WTC11 (cell line): ENCODE measurements around the gene FANK1. TPM values are rescaled to one million over a fixed set of nuclear protein-coding genes. Genes with fewer than 3 reads are reported as not detected.

ENCODE experiments used
- ATAC-seq: fragments of 200-7000 bp; cut with Tn5 transposase; 2 replicates; pipeline ENCODE4 v1.10.0; 2021; ENCODE audit warnings: mild to moderate bottlenecking, moderate library complexity
- CTCF ChIA-PET: fragments of 300-600 bp; sonication (Branson Sonifier 250); formaldehyde crosslinking; loops from one replicate; lab custom pipeline; 2021; ENCODE audit warnings: antibody characterized with exemption; lab: Charles Lee
- POLR2A ChIA-PET: fragments of 350-600 bp; sonication (Branson Sonifier 250); formaldehyde crosslinking; loops from one replicate; lab custom pipeline; 2021; ENCODE audit warnings: antibody characterized with exemption; lab: Charles Lee
- DNase-seq: peaks from one replicate; pipeline ENCODE4 v3.0.0; 2021; ENCODE audit warnings: low spot score
- H3K27ac Mint-ChIP-seq: 2 replicates; pipeline ENCODE4 v1.8.0; 2021; ENCODE audit warnings: mixed read lengths
- H3K27me3 Mint-ChIP-seq: 2 replicates; pipeline ENCODE4 v1.8.0; 2021; ENCODE audit warnings: low read depth, mild to moderate bottlenecking, moderate library complexity, mixed read lengths
- H3K36me3 Mint-ChIP-seq: 2 replicates; pipeline ENCODE4 v1.8.0; 2021; ENCODE audit warnings: mixed read lengths
- H3K4me1 Mint-ChIP-seq: 2 replicates; pipeline ENCODE4 v1.8.0; 2022; ENCODE audit warnings: mixed read lengths
- H3K4me3 Mint-ChIP-seq: 2 replicates; pipeline ENCODE4 v1.8.0; 2021; ENCODE audit warnings: mild to moderate bottlenecking, moderate library complexity, mixed read lengths
- H3K9me3 Mint-ChIP-seq: 2 replicates; pipeline ENCODE4 v1.8.0; 2021; ENCODE audit warnings: mixed read lengths
- CBFB ChIP-seq: sonication (generic); formaldehyde crosslinking; IDR thresholded peaks from 2 replicates; pipeline ENCODE4 v1.8.1; 2022; ENCODE audit warnings: mild to moderate bottlenecking, low read depth, missing genetic modification reagents
- CREM ChIP-seq: sonication (generic); formaldehyde crosslinking; IDR thresholded peaks from 2 replicates; pipeline ENCODE4 v1.8.1; 2022; ENCODE audit warnings: mild to moderate bottlenecking, missing genetic modification reagents, moderate library complexity
- ETV6 ChIP-seq: sonication (generic); formaldehyde crosslinking; IDR thresholded peaks from 2 replicates; pipeline ENCODE4 v1.8.1; 2022; ENCODE audit warnings: mild to moderate bottlenecking, missing genetic modification reagents
- FOXJ3 ChIP-seq: sonication (generic); formaldehyde crosslinking; IDR thresholded peaks from 2 replicates; pipeline ENCODE4 v1.9.0; 2021; ENCODE audit warnings: missing genetic modification reagents, mild to moderate bottlenecking, borderline replicate concordance
- HMGA2 ChIP-seq: fragments of 250-450 bp; sonication (Bioruptor Pico); IDR thresholded peaks from 2 replicates; pipeline ENCODE4 v1.4.0; 2021; ENCODE audit warnings: mild to moderate bottlenecking, moderate library complexity
- JAZF1 ChIP-seq: fragments of 250-450 bp; sonication (Bioruptor Pico); IDR thresholded peaks from 2 replicates; pipeline ENCODE4 v1.9.0; 2021; ENCODE audit warnings: moderate library complexity, mild to moderate bottlenecking, inconsistent platforms
- KAT7 ChIP-seq: sonication (generic); formaldehyde crosslinking; IDR thresholded peaks from 2 replicates; pipeline ENCODE4 v1.8.1; 2023; ENCODE audit warnings: missing genetic modification reagents, mild to moderate bottlenecking, borderline replicate concordance
- PRRX2 ChIP-seq: fragments of 250-450 bp; sonication (Bioruptor Pico); IDR thresholded peaks from 2 replicates; pipeline ENCODE4 v1.8.0; 2021; ENCODE audit warnings: mild to moderate bottlenecking
- SMAD4 ChIP-seq: sonication (generic); formaldehyde crosslinking; IDR thresholded peaks from 2 replicates; pipeline ENCODE4 v1.8.0; 2022; ENCODE audit warnings: mild to moderate bottlenecking, missing genetic modification reagents
- SOX15 ChIP-seq: fragments of 250-450 bp; sonication (Bioruptor Pico); IDR thresholded peaks from 2 replicates; pipeline ENCODE4 v1.9.0; 2021; ENCODE audit warnings: mild to moderate bottlenecking
- TCF7 ChIP-seq: sonication (generic); formaldehyde crosslinking; IDR thresholded peaks from 2 replicates; pipeline ENCODE4 v1.8.0; 2022; ENCODE audit warnings: mild to moderate bottlenecking, low read depth, missing genetic modification reagents, moderate library complexity
- TEAD1 ChIP-seq: sonication (generic); formaldehyde crosslinking; IDR thresholded peaks from 2 replicates; pipeline ENCODE4 v1.8.0; 2022; ENCODE audit warnings: mild to moderate bottlenecking, missing genetic modification reagents
- TEAD4 ChIP-seq: sonication (generic); formaldehyde crosslinking; IDR thresholded peaks from 2 replicates; pipeline ENCODE4 v1.8.0; 2022; ENCODE audit warnings: mild to moderate bottlenecking, missing genetic modification reagents
- ZBTB21 ChIP-seq: sonication (generic); formaldehyde crosslinking; IDR thresholded peaks from 2 replicates; pipeline ENCODE4 v1.8.1; 2023; ENCODE audit warnings: mild to moderate bottlenecking, missing genetic modification reagents, borderline replicate concordance
- ZNF138 ChIP-seq: sonication (generic); formaldehyde crosslinking; conservative IDR thresholded peaks from 2 replicates; pipeline ENCODE4 v1.8.1; 2022; ENCODE audit warnings: mild to moderate bottlenecking, moderate library complexity, missing genetic modification reagents
- total RNA-seq: library from RNA; stranded (reverse); gene quantifications from 3 replicates; pipeline ENCODE4 v1.2.3, GENCODE V29; 2021
- TF ChIP-seq, protein P1 (sequence below): sonication (generic); formaldehyde crosslinking; IDR thresholded peaks from 2 replicates; pipeline ENCODE4 v1.8.0; 2023; ENCODE audit warnings: missing genetic modification reagents, mild to moderate bottlenecking, borderline replicate concordance
- TF ChIP-seq, protein P2 (sequence below): sonication (generic); formaldehyde crosslinking; conservative IDR thresholded peaks from 2 replicates; pipeline ENCODE4 v1.8.1; 2022; ENCODE audit warnings: mild to moderate bottlenecking, missing genetic modification reagents
- TF ChIP-seq, protein P3 (sequence below): sonication (generic); formaldehyde crosslinking; IDR thresholded peaks from 2 replicates; pipeline ENCODE4 v1.8.0; 2022; ENCODE audit warnings: mild to moderate bottlenecking, missing genetic modification reagents
- TF ChIP-seq, protein P4 (sequence below): sonication (generic); formaldehyde crosslinking; IDR thresholded peaks from 2 replicates; pipeline ENCODE4 v1.8.0; 2022; ENCODE audit warnings: missing genetic modification reagents

The FANK1 gene
- total RNA-seq, 1 experiment from 2014 or later: 3.4 TPM

DNA sequence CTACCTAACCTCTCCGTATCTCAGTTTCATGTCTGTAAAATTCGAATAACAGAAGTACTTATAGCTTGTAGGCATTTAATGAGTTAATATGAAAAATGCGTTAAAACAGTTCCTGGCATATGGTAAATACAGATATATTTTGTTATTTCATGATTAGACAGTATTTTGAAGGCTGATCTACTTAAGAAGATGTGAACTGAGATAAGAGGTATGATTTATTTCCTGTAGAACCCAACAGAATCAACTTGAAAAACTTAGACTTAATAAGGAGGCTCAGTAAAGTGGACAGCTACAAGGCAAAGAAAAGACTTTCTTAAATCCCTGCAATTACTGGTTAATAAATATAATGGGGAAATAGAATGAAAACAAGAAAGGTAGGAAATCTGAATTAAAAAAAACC is 103.3 kb downstream of the FANK1 start (continued):
- TF ChIP-seq, protein P1, sequence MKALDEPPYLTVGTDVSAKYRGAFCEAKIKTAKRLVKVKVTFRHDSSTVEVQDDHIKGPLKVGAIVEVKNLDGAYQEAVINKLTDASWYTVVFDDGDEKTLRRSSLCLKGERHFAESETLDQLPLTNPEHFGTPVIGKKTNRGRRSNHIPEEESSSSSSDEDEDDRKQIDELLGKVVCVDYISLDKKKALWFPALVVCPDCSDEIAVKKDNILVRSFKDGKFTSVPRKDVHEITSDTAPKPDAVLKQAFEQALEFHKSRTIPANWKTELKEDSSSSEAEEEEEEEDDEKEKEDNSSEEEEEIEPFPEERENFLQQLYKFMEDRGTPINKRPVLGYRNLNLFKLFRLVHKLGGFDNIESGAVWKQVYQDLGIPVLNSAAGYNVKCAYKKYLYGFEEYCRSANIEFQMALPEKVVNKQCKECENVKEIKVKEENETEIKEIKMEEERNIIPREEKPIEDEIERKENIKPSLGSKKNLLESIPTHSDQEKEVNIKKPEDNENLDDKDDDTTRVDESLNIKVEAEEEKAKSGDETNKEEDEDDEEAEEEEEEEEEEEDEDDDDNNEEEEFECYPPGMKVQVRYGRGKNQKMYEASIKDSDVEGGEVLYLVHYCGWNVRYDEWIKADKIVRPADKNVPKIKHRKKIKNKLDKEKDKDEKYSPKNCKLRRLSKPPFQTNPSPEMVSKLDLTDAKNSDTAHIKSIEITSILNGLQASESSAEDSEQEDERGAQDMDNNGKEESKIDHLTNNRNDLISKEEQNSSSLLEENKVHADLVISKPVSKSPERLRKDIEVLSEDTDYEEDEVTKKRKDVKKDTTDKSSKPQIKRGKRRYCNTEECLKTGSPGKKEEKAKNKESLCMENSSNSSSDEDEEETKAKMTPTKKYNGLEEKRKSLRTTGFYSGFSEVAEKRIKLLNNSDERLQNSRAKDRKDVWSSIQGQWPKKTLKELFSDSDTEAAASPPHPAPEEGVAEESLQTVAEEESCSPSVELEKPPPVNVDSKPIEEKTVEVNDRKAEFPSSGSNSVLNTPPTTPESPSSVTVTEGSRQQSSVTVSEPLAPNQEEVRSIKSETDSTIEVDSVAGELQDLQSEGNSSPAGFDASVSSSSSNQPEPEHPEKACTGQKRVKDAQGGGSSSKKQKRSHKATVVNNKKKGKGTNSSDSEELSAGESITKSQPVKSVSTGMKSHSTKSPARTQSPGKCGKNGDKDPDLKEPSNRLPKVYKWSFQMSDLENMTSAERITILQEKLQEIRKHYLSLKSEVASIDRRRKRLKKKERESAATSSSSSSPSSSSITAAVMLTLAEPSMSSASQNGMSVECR (CRISPR knock-in tag): no peak
- TF ChIP-seq, all 79 proteins: peak for 0

DNA sequence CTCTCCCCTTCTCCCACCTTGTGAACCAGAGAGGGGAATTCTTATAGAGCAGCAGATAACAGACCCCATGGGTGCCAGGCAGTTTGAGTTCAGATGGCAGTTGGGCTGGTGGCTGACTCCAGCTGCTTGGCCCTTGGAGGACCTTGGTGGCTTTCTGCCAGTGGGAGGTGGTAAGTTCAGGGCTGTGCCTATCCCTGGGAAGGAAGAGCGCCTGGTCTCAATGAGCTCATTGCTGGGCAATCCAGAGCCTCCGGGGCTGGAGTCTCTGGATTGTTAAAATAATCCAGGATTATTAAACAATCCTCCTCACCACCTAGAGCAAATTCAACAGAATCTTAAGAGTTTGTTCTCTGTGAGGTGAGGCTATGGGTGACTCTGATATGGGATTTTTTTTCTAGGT is 105.2 kb downstream of the FANK1 start:
- ChIA-PET CTCF (no interaction called here), POLR2A (no interaction called here)
- no peak overlapping the region for H3K4me3 Mint-ChIP-seq
- ATAC-seq: no peak
- no peaks in the 10 kb centered on the region for H3K36me3 Mint-ChIP-seq
- H3K27ac Mint-ChIP-seq: no peak overlapping the region
- no peaks in the 10 kb centered on the region for H3K27me3 Mint-ChIP-seq
- DNase-seq: no peak
- TF ChIP-seq, protein P2, sequence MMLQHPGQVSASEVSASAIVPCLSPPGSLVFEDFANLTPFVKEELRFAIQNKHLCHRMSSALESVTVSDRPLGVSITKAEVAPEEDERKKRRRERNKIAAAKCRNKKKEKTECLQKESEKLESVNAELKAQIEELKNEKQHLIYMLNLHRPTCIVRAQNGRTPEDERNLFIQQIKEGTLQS (CRISPR knock-in tag): no peak
- TF ChIP-seq FOXJ3 (CRISPR knock-in tag): no peak
- H3K4me1 Mint-ChIP-seq: peaks cover 8% of the 10 kb centered on the region
- no peaks in the 10 kb centered on the region for H3K9me3 Mint-ChIP-seq

DNA sequence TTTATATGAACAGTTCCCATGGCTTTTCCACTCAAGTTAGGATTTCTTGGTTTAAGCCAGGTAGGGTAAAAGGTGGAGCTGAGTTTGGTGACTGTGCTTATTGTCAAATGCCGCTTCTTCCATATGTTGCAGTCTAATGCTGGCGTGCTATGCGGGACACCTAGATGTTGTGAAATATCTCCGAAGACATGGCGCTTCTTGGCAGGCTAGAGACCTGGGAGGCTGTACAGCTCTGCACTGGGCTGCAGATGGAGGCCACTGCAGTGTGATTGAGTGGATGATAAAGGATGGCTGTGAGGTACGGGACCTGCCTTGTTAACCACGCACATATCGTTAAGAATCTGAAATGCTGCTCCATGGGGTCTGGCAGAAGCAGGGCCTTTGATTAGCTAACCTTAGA is 108.4 kb downstream of the FANK1 start:
- CTCF ChIA-PET: interaction anchor here (0.5 kb wide), 1 partner anchor 10 kb away, joined by 3 read pairs; no protein-coding TSS in a partner anchor

DNA sequence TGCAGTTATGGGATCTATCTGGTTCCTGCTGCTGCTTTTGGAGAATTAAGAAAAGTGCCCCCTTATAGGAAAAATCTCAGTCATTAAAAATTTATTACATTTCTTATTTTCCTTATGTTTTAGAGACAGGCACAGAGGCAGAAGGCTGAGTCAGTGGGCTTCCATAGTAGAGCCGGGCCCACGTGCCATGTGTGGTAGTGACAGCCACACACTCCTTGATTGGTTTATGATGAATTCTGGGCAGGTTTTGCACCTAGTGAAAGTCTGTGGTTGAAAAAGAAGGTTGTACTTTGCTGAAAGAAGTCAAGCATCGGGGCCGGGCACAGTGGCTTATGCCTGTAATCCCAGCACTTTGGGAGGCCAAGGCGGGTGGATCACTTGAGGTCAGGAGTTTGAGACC is 109.9 kb downstream of the FANK1 start:
- Mint-ChIP-seq H3K36me3 (no peaks in the 10 kb centered on the region), H3K27me3 (peaks cover 2% of the 10 kb centered on the region; the same call in 1 of the 2 replicates), H3K27ac (no peak overlapping the region), H3K4me1 (peaks cover 7% of the 10 kb centered on the region), H3K9me3 (peaks cover 4% of the 10 kb centered on the region), H3K4me3 (no peak overlapping the region)
- DNase-seq: no peak
- POLR2A ChIA-PET: no interaction called here
- ATAC-seq: no peak
- no peak for TF ChIP-seq ZNF138
- CTCF ChIA-PET: no interaction called here

More for the DNA sequence above, 108.4 kb downstream of the FANK1 start:
- TF ChIP-seq TEAD4 (CRISPR knock-in tag): no peak
- POLR2A ChIA-PET: no interaction called here
- no peaks in the 10 kb centered on the region for H3K9me3 Mint-ChIP-seq
- no peaks in the 10 kb centered on the region for H3K27me3 Mint-ChIP-seq
- no peaks in the 10 kb centered on the region for H3K36me3 Mint-ChIP-seq
- ATAC-seq (no peak), DNase-seq (no peak)
- H3K4me1 Mint-ChIP-seq: peaks cover 8% of the 10 kb centered on the region
- H3K4me3 Mint-ChIP-seq: no peak overlapping the region
- no peak overlapping the region for H3K27ac Mint-ChIP-seq

DNA sequence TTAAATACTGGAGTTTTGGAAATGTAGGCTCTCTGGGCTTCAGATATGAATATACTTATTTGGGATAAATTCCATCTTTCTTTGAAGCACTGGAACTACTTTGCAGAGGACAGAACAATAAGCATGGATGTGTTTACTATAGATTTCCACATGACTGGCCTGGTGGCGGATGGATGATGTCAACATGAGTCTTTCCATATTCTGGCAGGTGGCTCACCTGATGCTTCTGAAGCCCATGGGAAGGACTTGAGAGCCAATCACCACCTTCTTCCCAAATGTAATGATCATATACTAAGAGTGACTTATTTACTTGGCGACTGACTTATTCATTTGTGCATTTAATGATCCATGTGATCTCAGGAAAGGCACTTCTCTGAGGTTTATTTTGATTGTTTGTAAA is 110.5 kb downstream of the FANK1 start:
- Mint-ChIP-seq H3K4me1 (peaks cover 7% of the 10 kb centered on the region), H3K4me3 (no peak overlapping the region), H3K27me3 (peaks cover 2% of the 10 kb centered on the region; the same call in 1 of the 2 replicates), H3K36me3 (no peaks in the 10 kb centered on the region), H3K9me3 (peaks cover 4% of the 10 kb centered on the region), H3K27ac (no peak overlapping the region)
- TF ChIP-seq CREM (CRISPR knock-in tag) (no peak), SOX15 (CRISPR knock-in tag) (no peak), CBFB (no peak), ZBTB21 (CRISPR knock-in tag) (no peak), KAT7 (CRISPR knock-in tag) (no peak), JAZF1 (CRISPR knock-in tag) (no peak), PRRX2 (no peak), TEAD1 (no peak), TCF7 (no peak), SMAD4 (CRISPR knock-in tag) (no peak), ETV6 (CRISPR knock-in tag) (no peak), HMGA2 (no peak)
- TF ChIP-seq, protein P3, sequence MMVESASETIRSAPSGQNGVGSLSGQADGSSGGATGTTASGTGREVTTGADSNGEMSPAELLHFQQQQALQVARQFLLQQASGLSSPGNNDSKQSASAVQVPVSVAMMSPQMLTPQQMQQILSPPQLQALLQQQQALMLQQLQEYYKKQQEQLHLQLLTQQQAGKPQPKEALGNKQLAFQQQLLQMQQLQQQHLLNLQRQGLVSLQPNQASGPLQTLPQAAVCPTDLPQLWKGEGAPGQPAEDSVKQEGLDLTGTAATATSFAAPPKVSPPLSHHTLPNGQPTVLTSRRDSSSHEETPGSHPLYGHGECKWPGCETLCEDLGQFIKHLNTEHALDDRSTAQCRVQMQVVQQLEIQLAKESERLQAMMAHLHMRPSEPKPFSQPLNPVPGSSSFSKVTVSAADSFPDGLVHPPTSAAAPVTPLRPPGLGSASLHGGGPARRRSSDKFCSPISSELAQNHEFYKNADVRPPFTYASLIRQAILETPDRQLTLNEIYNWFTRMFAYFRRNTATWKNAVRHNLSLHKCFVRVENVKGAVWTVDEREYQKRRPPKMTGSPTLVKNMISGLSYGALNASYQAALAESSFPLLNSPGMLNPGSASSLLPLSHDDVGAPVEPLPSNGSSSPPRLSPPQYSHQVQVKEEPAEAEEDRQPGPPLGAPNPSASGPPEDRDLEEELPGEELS (CRISPR knock-in tag): no peak
- TF ChIP-seq, protein P4, sequence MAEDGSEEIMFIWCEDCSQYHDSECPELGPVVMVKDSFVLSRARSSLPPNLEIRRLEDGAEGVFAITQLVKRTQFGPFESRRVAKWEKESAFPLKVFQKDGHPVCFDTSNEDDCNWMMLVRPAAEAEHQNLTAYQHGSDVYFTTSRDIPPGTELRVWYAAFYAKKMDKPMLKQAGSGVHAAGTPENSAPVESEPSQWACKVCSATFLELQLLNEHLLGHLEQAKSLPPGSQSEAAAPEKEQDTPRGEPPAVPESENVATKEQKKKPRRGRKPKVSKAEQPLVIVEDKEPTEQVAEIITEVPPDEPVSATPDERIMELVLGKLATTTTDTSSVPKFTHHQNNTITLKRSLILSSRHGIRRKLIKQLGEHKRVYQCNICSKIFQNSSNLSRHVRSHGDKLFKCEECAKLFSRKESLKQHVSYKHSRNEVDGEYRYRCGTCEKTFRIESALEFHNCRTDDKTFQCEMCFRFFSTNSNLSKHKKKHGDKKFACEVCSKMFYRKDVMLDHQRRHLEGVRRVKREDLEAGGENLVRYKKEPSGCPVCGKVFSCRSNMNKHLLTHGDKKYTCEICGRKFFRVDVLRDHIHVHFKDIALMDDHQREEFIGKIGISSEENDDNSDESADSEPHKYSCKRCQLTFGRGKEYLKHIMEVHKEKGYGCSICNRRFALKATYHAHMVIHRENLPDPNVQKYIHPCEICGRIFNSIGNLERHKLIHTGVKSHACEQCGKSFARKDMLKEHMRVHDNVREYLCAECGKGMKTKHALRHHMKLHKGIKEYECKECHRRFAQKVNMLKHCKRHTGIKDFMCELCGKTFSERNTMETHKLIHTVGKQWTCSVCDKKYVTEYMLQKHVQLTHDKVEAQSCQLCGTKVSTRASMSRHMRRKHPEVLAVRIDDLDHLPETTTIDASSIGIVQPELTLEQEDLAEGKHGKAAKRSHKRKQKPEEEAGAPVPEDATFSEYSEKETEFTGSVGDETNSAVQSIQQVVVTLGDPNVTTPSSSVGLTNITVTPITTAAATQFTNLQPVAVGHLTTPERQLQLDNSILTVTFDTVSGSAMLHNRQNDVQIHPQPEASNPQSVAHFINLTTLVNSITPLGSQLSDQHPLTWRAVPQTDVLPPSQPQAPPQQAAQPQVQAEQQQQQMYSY (CRISPR knock-in tag): no peak
- ChIA-PET POLR2A (no interaction called here), CTCF (no interaction called here)
- DNase-seq (no peak), ATAC-seq (no peak)
